Measurements from ENCODE around the gene ESRRA. TPM values are rescaled to one million over a fixed set of nuclear protein-coding genes. Genes with fewer than 3 reads are reported as not detected.

The ESRRA gene
- polyA plus RNA-seq, 1 donor (not counting 4 experiments of a cell fraction or from before 2014, with no cell fraction given), result 20.8 TPM

- no peak for FAIRE-seq
- no peak for DNase-seq (ENCODE audit: low read depth, low spot score)
- Histone ChIP-seq H3K4me1 (ENCODE audit: control insufficient read depth, extremely low read depth, insufficient read depth, low read length) (peaks cover 14% of the 10 kb centered on the region), H3K79me2 (ENCODE audit: control insufficient read depth, insufficient read depth, low read length) (peaks cover 31% of the 10 kb centered on the region), H3K9me1 (ENCODE audit: control insufficient read depth, extremely low read depth, insufficient read depth, low read length) (no peaks in the 10 kb centered on the region), H2AFZ (ENCODE audit: control insufficient read depth, low read length) (no peak overlapping the region), H3K9me3 (ENCODE audit: control insufficient read depth, low read depth, low read length) (no peaks in the 10 kb centered on the region), H3K36me3 (ENCODE audit: control insufficient read depth in 2 of 2, extremely low read depth in 1 of 2, insufficient read depth in 2 of 2, low read length in 2 of 2) (peaks cover 46 to 52% of the 10 kb centered on the region in 2 experiments), H3K27ac (ENCODE audit: control insufficient read depth, insufficient read depth, low read length) (no peak overlapping the region), H3K9ac (ENCODE audit: control insufficient read depth, extremely low read depth, insufficient read depth, low read length) (no peak overlapping the region), H4K20me1 (ENCODE audit: control insufficient read depth, extremely low read depth, insufficient read depth, low read length) (peaks cover 14% of the 10 kb centered on the region), H3K4me3 (ENCODE audit: control insufficient read depth in 2 of 3, extremely low read depth in 1 of 3, insufficient read depth in 2 of 3, low read depth in 1 of 3, low read length in 3 of 3) (no peak overlapping the region), H3K27me3 (ENCODE audit: control insufficient read depth, extremely low read depth, insufficient read depth, low read length) (no peaks in the 10 kb centered on the region), H3K4me2 (ENCODE audit: control insufficient read depth, extremely low read depth, insufficient read depth, low read depth, low read length) (no peak overlapping the region)
- TF ChIP-seq EZH2 (IDR thresholded peaks at IDR 0.05; ENCODE audit: low read length), result no peak
- TF ChIP-seq CTCF (optimal IDR thresholded peaks at IDR 0.05 in 1 of 3, IDR thresholded peaks at IDR 0.05 in 1 of 3, conservative IDR thresholded peaks at IDR 0.05 in 1 of 3; ENCODE audit: extremely low read depth in 1 of 3, insufficient read depth in 2 of 3, low read length in 3 of 3), result no peak
- dilution Hi-C loops (cut with MboI; ENCODE audit: extremely low pct_ligation_motif_present, low sequenced_read_pairs), result no loop called here
These were observed 59.6 kb downstream of the ESRRA start for GRCh38 chr11:64364911-64365310.

Small RNAs within 50 kb of the gene (small RNA-seq; reads per million reads assigned to genes)
- gene MIR7155 (ENCODE audit: insufficient read length in 3 of 3, low read depth in 3 of 3, low replicate concordance in 1 of 3) (0 to 3.7 (median 1.8) reads per million in 3 experiments), gene RF00019 (ENCODE audit: insufficient read length in 3 of 3, low read depth in 3 of 3, low replicate concordance in 1 of 3) (0 reads per million in 3 experiments)

Other genes starting within 250 kb of the ESRRA start
- 2.7 to 6.7 TPM (median 4.6 TPM) in 3 replicates for gene MACROD1, start 139.4 kb upstream of the ESRRA start, polyA plus RNA-seq
- 157 to 215 TPM (median 206 TPM) in 3 replicates for gene STIP1, start 119.4 kb upstream of the ESRRA start, polyA plus RNA-seq
- 0.26 to 1.9 TPM (median 0.98 TPM) in 3 replicates for gene FERMT3, start 98.8 kb upstream of the ESRRA start, polyA plus RNA-seq
- 15.5 to 20.3 TPM (median 18.3 TPM) in 3 replicates for gene TRPT1, start 79.3 kb upstream of the ESRRA start, polyA plus RNA-seq
- 22.6 to 55.6 TPM (median 31.1 TPM) in 3 replicates for gene NUDT22, start 79.2 kb upstream of the ESRRA start, polyA plus RNA-seq
- 10.1 to 24.7 TPM (median 12.2 TPM) in 3 replicates for gene DNAJC4, start 75.0 kb upstream of the ESRRA start, polyA plus RNA-seq
- 9.7 to 23.3 TPM (median 10.0 TPM) in 3 replicates for gene VEGFB, start 70.9 kb upstream of the ESRRA start, polyA plus RNA-seq
- 40.3 to 57.7 TPM (median 51.9 TPM) in 3 replicates for gene FKBP2, start 64.4 kb upstream of the ESRRA start, polyA plus RNA-seq
- 182 to 254 TPM (median 208 TPM) in 3 replicates for gene PPP1R14B, start 58.6 kb upstream of the ESRRA start, polyA plus RNA-seq
- 32.5 to 46.9 TPM (median 42.0 TPM) in 3 replicates for gene PLCB3, start 54.0 kb upstream of the ESRRA start, polyA plus RNA-seq
- gene BAD, start 20.9 kb upstream of the ESRRA start, polyA plus RNA-seq, result 58.3 to 86.9 TPM (median 61.2 TPM) in 3 replicates
- gene GPR137, start 19.7 kb upstream of the ESRRA start, polyA plus RNA-seq, result 6.6 to 11.7 TPM (median 9.8 TPM) in 3 replicates
- gene KCNK4, start 14.2 kb upstream of the ESRRA start, polyA plus RNA-seq, result not detected in 3 replicates
- gene CATSPERZ, start 5.2 kb upstream of the ESRRA start, polyA plus RNA-seq, result 0.17 to 0.29 TPM (median 0.19 TPM) in 3 replicates
- 238 to 408 TPM (median 297 TPM) in 3 replicates for gene TRMT112, start 12.0 kb downstream of the ESRRA start, polyA plus RNA-seq
- gene PRDX5, start 12.6 kb downstream of the ESRRA start, polyA plus RNA-seq, result 590 to 817 TPM (median 591 TPM) in 3 replicates
- 2.9 to 5.3 TPM (median 3.7 TPM) in 3 replicates for gene CCDC88B, start 34.7 kb downstream of the ESRRA start, polyA plus RNA-seq
- 46.5 to 62.7 TPM (median 52.4 TPM) in 3 replicates for gene RPS6KA4, start 53.6 kb downstream of the ESRRA start, polyA plus RNA-seq